Calu3 (cell line): ENCODE measurements around the gene CHERP. TPM values are rescaled to one million over a fixed set of nuclear protein-coding genes. Genes with fewer than 3 reads are reported as not detected.
"Not testable (repeated sequence)": the region's sequence is repeated elsewhere in the genome, so short reads cannot be mapped to it uniquely, and the experiment has no call there.

Source experiments
- BruUV-seq: library from RNA; stranded (reverse); fragments of 400-500 nt; replicated peaks from 2 replicates; lab custom pipeline; 2021; lab: Mats Ljungman, UMichigan
- CTCF ChIA-PET: fragments of 300-600 bp; sonication (Branson Sonifier 250); formaldehyde crosslinking; loops from one replicate; lab custom pipeline; 2022; ENCODE audit warnings: antibody characterized with exemption; lab: Charles Lee
- DNase-seq: peaks from one replicate; pipeline ENCODE4 v3.0.0; 2022
- H3K27ac Mint-ChIP-seq: one replicate; pipeline ENCODE4 v1.8.0; 2022; ENCODE audit warnings: mixed read lengths; ENCODE audit not compliant: unreplicated experiment
- H3K27me3 Mint-ChIP-seq: one replicate; pipeline ENCODE4 v1.8.0; 2022; ENCODE audit warnings: mixed read lengths; ENCODE audit not compliant: unreplicated experiment
- H3K36me3 Mint-ChIP-seq: one replicate; pipeline ENCODE4 v1.8.0; 2022; ENCODE audit warnings: mild to moderate bottlenecking, moderate library complexity, mixed read lengths; ENCODE audit not compliant: insufficient read depth, unreplicated experiment
- H3K4me1 Mint-ChIP-seq: one replicate; pipeline ENCODE4 v1.8.0; 2022; ENCODE audit warnings: mild to moderate bottlenecking, low read depth, mixed read lengths; ENCODE audit not compliant: unreplicated experiment
- H3K4me3 Mint-ChIP-seq: one replicate; pipeline ENCODE4 v1.8.0; 2022; ENCODE audit warnings: mild to moderate bottlenecking, low read depth, moderate library complexity, mixed read lengths; ENCODE audit not compliant: unreplicated experiment
- H3K9me3 Mint-ChIP-seq: one replicate; pipeline ENCODE4 v1.8.0; 2022; ENCODE audit warnings: low read depth, mixed read lengths; ENCODE audit not compliant: unreplicated experiment
- intact Hi-C: fragments of 100-400 bp; cut with micrococcal nuclease; formaldehyde crosslinking; loops from one replicate; pipeline ENCODE4 v1.10.0; 2022; ENCODE audit not compliant: unreplicated experiment
- total RNA-seq: library from RNA; stranded (reverse); gene quantifications from 2 replicates; pipeline ENCODE4 v1.2.3, GENCODE V29; 2022
- TF ChIP-seq, protein P1 (sequence below): fragments of 200-600 bp; IDR thresholded peaks from one replicate; pipeline ENCODE4 v1.8.0; 2022; ENCODE audit warnings: antibody characterized with exemption; ENCODE audit not compliant: unreplicated experiment

The CHERP gene
- total RNA-seq, 1 experiment from 2014 or later = 49.3 TPM

DNA sequence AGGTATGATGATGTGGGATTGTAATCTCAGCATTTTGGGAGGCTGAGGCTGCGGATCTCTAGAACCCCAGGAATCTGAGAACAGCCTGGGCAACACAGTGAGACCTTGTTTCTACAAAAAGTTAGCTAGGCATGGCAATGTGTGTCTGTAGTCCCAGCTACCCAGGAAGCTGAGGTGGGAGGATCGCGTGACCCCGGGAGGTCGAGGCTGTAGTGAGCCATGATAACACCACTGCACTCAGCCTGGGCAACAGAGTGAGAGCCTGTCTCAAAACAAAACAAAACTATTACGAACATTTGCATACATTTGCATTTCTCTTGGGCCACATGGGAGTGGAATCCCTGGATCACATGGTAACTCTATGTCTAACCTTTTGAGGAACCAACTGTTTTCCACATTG lies 44.4 kb downstream of the CHERP start:
- no TSS peak for BruUV-seq
- H3K9me3 Mint-ChIP-seq = no peaks in the 10 kb centered on the region
- H3K27me3 Mint-ChIP-seq = no peaks in the 10 kb centered on the region
- intact Hi-C loops = no loop called here
- TF ChIP-seq, protein P1, sequence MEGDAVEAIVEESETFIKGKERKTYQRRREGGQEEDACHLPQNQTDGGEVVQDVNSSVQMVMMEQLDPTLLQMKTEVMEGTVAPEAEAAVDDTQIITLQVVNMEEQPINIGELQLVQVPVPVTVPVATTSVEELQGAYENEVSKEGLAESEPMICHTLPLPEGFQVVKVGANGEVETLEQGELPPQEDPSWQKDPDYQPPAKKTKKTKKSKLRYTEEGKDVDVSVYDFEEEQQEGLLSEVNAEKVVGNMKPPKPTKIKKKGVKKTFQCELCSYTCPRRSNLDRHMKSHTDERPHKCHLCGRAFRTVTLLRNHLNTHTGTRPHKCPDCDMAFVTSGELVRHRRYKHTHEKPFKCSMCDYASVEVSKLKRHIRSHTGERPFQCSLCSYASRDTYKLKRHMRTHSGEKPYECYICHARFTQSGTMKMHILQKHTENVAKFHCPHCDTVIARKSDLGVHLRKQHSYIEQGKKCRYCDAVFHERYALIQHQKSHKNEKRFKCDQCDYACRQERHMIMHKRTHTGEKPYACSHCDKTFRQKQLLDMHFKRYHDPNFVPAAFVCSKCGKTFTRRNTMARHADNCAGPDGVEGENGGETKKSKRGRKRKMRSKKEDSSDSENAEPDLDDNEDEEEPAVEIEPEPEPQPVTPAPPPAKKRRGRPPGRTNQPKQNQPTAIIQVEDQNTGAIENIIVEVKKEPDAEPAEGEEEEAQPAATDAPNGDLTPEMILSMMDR = no peak
- H3K4me3 Mint-ChIP-seq = no peak overlapping the region
- CTCF ChIA-PET = no interaction called here
- H3K4me1 Mint-ChIP-seq = no peaks in the 10 kb centered on the region
- peaks cover 19% of the 10 kb centered on the region for H3K36me3 Mint-ChIP-seq
- no peak for DNase-seq
- H3K27ac Mint-ChIP-seq = no peak overlapping the region

DNA sequence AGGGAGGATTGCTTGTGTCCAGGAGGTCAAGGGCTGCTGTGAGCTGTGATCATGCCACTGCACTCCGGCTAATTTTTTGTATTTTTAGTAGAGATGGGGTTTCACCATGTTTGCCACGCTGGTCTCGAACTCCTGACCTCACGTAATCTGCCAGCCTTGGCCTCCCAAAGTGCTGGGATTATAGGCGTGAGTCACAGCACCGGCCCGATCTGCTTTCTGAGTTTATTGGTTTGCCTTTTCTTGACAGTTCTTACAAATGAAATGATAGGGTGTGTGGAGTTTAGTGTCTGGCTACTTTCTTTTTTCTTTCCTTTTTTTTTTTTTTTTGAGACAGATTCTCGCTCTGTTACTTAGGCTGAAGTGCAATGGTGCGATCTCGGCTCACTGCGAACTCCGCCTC lies 45.2 kb downstream of the CHERP start:
- Mint-ChIP-seq H3K4me1 (no peaks in the 10 kb centered on the region), H3K27ac (no peak overlapping the region), H3K27me3 (no peaks in the 10 kb centered on the region), H3K36me3 (peaks cover 19% of the 10 kb centered on the region), H3K9me3 (no peaks in the 10 kb centered on the region), H3K4me3 (peak overlapping the region; percentile 100)
- TF ChIP-seq, protein P1 = no peak
- BruUV-seq = no TSS peak
- intact Hi-C loops = no loop called here
- DNase-seq = no peak
- CTCF ChIA-PET = no interaction called here

DNA sequence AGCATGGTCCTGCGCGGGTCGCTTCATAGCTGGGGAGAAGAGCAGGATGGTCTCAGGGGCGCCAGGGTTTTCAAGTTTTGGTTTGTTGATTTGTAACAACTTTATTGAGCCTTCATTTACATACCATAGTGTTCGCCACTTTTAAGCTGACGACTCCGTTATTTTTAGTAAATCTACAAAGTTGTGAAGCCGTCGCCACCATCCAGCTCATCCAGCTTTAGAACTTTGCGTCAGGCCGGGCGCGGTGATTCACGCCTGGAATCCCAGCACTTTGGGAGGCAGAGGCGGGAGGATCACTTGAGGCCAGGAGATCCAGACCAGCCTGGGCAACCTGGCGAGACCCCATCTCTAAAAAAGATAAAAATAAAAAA lies 45.6 kb downstream of the CHERP start:
- DNase-seq = no peak
- no TSS peak for BruUV-seq
- no peaks in the 10 kb centered on the region for H3K9me3 Mint-ChIP-seq
- intact Hi-C loops = no loop called here
- H3K27ac Mint-ChIP-seq = peak overlapping the region; percentile 83
- no peaks in the 10 kb centered on the region for H3K27me3 Mint-ChIP-seq
- CTCF ChIA-PET = no interaction called here
- TF ChIP-seq, protein P1 = no peak
- H3K4me1 Mint-ChIP-seq = no peaks in the 10 kb centered on the region
- peaks cover 19% of the 10 kb centered on the region for H3K36me3 Mint-ChIP-seq
- peak overlapping the region; percentile 100 for H3K4me3 Mint-ChIP-seq

DNA sequence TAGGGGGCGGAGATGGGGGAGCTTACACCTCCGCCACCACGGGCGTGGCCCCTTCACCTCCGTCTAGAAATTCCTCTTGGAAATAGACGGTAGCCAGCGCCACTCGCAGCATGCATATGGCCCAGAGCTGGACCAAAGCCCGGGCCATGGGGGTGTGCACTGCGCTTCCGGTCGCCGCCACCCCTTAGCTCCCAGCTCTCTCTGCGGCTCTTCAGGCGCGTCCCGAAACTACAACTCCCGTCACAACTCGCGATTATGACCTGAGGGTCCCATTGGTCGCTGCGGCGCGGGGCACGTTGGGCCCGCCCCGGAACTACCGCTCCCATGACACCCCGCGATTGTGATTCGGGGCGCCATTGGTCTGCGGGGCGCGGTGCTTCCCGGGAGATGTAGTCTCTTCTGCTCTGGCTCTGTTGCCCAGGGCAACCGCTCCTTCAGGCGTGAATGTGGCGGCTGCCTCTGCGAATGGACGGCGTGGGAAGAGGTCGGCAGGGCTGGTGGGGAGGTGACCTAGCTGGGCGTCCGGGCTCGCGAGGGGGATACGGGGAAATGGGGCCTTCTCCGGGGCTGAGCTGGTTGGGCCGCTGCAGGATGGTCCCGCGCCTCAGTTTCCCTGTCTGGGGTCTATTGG lies 46.1 kb downstream of the CHERP start, which contains the start of the genes C19orf44 and CALR3:
C19orf44 (plus strand) TSS at position 413 of the 631 bp plus-strand sequence. CDS start 4,399 bp downstream, outside the sequence.
CALR3 (minus strand) TSS at position 186 of the 631 bp plus-strand sequence; CDS start at position 148, 38 bp downstream.
- Mint-ChIP-seq H3K4me1 (no peaks in the 10 kb centered on the region), H3K27me3 (no peaks in the 10 kb centered on the region), H3K36me3 (peaks cover 18% of the 10 kb centered on the region), H3K27ac (peak within 1 kb of the TSS; percentile 83), H3K4me3 (peak within 1 kb of the TSS; percentile 100), H3K9me3 (no peaks in the 10 kb centered on the region)
- CTCF ChIA-PET = interaction anchor here (0.6 kb wide), 1 partner anchor 26 kb away, joined by 3 read pairs; no protein-coding TSS in a partner anchor
- DNase-seq = peak; percentile 94
- no TSS peak for BruUV-seq
- intact Hi-C loops = no loop called here
- TF ChIP-seq, protein P1 = no peak

DNA sequence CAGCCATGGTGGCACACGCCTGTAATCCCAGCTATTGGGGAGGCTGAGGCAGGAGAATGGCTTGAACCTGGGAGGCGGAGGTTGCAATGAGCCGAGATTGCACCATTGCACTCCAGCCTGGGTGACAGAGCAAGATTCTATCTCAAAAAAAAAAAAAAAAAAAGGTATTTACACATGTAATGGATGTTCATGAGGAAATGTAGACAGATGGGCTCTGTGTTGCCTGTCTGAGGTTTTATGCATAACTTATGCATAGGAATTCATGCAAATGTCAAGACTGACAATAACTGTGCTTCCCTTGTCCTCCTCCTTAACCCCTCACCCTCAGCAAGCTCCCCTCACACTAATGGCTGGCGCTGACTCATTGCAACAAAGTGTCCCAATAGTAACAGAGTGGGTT lies 55.8 kb downstream of the CHERP start:
- BruUV-seq, H3K4me1 Mint-ChIP-seq, H3K27ac Mint-ChIP-seq, H3K36me3 Mint-ChIP-seq, H3K9me3 Mint-ChIP-seq, H3K4me3 Mint-ChIP-seq, intact Hi-C loops, H3K27me3 Mint-ChIP-seq, CTCF ChIA-PET, DNase-seq: not testable (repeated sequence)
